Umbilical cord (tissue), 2 donors: ENCODE measurements around the gene LPAR1. TPM values are rescaled to one million over a fixed set of nuclear protein-coding genes. Genes with fewer than 3 reads are reported as not detected.
"Not testable (repeated sequence)": the region's sequence is repeated elsewhere in the genome, so short reads cannot be mapped to it uniquely, and the experiment has no call there.

Source experiments
- DNase-seq: peaks from one replicate; pipeline ENCODE4 v3.0.0-alpha.2; 2015; ENCODE audit warnings: low spot score
- total RNA-seq: library from RNA; depleted of rRNA; stranded (reverse); fragments of >200 nt; gene quantifications from one replicate; pipeline ENCODE4 v1.2.3, GENCODE V29; 2014; ENCODE audit warnings: low replicate concordance; ENCODE audit not compliant: insufficient read depth

The LPAR1 gene
- total RNA-seq: 78.0 TPM

GRCh38 chr9:111038331-111039230 lies at the start of gene LPAR1:
TSS of gene LPAR1 (minus strand) at chr9:111038470. CDS start at chr9:110972117, 66,353 bp downstream.
- peak; percentile 82 for DNase-seq

GRCh38 chr9:111078391-111079038 lies 40.2 kb upstream of the LPAR1 start:
- no peak for DNase-seq

DNA sequence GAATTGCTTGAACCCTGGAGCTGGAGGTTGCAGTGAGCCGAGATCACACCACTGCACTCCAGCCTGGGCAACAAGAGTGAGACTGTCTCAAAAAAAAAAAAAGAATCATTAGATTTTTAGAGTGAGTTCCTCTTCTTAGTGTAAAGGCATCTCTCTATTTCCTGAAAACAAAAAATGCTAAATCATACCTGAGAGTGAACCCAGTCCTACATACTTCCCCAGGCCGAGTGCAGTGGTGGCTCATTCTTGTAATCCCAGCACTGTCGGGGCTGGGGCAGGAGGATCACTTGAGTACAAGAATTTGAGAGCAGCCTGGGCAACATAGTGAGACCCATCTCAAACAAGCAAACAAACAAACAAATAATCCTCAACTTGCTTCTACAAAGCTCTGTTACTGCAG lies 38.2 kb upstream of the LPAR1 start:
- no peak for DNase-seq

DNA sequence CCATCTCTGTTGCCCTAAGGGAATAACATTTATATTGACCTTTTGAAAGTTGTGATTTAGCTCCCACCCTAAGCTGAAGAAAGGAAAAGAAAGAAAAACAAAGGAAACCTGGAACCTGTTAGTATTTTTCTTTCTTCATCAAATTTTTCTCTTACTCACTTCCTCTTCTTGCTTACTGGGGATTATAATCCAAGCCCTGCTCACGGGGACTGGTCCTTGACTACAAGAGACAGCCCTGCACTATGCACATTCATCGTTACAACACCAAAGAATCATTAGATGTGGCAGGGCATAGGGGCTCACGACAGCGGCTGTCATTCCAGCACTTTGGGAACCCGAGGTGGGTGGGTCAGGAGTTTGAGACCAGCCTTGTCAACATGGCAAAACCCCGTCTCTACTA lies 37.8 kb upstream of the LPAR1 start:
- no peak for DNase-seq

DNA sequence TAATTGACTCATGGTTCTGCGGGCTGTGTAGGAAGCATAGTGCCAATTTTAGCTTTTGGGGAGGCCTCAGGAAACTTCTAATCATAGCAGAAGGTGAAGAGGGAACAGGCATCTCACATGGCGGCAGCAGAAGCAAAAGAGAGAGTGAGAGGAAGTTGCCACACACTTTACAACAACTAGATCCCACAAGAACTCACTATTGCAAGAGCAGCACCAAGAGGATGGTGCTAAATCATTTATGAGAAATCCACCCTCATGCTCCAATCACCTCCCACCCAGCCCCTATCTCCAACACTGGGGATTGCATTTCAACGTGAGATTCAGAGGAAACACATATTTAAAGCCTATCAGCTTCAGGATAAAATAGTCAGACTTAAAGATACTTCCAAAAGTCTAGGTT lies 36.1 kb upstream of the LPAR1 start:
- DNase-seq: no peak

GRCh38 chr9:111069183-111069582 lies 30.9 kb upstream of the LPAR1 start:
- DNase-seq: peak; percentile 66

DNA sequence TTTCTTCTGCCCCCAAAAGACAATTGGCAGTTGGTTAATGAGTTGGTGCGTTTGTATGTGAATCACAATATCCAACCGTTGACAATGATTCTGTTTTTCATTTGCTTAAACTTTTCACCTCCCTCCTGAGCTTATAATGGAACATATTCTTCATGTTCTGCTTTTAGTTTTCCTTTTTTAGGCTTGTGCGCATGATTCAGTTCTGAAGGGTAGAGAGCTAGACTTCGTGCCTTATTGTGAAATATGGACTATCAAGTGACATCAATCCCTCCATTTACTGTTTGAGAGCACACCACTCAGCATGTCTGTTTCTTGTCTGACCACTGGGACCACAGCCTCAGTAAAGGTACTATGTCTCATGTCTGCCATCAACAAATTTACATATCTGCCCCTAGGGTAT lies 30.5 kb upstream of the LPAR1 start:
- peak; percentile 89 for DNase-seq

- peak; percentile 47 for DNase-seq
These were observed 30.1 kb upstream of the LPAR1 start for GRCh38 chr9:111068383-111068730.

GRCh38 chr9:111066468-111066867 lies 28.2 kb upstream of the LPAR1 start:
- DNase-seq: peak; percentile 91

DNA sequence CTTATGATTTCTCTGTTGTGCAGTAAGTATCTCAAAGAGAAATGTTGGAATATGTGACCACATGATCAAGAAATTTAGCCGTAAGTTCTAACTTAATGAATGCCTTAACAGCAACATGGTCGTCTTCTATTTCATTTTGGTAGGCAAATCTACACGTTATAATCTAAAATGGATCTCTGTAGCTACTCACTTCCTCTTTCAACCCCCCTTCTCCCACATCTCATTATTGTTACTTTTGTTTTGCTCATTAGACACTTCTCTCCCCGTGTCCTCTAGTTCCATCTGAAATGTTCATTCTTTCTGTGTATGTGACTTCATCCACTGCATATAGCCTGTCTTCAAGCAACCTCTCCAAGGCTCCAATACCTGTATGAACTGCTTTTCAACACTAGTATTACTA lies 27.1 kb upstream of the LPAR1 start:
- DNase-seq: no peak

GRCh38 chr9:111064160-111064837 lies 26.0 kb upstream of the LPAR1 start:
- no peak for DNase-seq

DNA sequence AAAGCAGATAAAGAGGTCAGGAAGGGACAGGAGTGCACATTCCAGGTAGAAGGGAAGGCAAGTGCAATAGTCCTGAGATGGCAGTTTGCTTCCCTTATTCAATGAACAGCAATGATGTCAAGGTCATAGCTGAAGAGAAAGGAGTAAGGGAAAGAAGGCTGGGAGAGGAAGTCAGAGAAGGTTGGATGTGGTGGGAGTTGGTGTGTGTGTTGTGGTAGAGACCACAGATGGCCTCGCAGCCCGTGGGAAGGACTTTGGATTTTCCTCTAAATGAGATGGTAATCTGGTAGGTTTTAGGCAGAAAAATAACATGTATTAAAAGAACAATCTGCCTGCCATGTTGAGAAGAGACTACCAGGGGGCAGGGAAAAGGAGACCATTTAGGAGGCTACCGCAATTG lies 25.1 kb upstream of the LPAR1 start:
- DNase-seq: no peak

DNA sequence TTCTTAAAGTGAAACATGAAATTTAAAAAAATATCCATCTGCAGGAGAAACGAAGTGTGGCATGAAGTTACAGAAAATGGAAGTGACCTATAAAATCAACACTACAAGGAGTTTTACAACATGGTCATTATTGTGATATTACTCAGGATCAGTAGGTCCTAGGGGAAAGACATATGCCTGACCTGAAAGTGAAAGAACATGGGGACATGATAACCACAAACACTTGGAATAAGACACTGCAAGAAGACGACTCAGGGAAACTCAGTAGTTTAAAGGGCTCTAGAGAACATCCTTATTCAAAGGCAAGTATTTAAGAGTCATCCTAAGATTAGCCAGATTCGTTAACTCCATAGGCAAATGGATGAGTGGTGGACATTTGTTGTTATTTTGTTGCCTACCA lies 19.9 kb upstream of the LPAR1 start:
- DNase-seq: no peak

DNA sequence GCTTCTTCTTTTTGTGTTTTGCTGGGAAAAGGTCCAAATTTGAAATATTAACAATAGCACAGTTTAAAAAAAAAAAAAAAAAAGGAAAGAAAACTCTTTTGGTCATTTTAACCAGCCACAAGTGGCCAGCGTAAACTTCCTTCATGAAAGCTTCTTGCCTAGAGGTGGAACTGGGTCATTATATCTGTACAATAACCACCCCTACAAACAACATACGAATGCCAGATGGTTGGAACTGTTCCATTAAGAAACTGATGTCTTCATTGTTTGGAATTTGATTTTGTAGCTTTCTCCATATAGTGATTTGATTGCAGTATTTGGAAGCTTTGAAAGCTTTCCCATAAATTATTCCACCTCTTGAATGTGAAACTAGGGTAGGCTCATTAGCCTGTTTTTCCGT lies 18.3 kb upstream of the LPAR1 start:
- DNase-seq: peak; percentile 34

DNA sequence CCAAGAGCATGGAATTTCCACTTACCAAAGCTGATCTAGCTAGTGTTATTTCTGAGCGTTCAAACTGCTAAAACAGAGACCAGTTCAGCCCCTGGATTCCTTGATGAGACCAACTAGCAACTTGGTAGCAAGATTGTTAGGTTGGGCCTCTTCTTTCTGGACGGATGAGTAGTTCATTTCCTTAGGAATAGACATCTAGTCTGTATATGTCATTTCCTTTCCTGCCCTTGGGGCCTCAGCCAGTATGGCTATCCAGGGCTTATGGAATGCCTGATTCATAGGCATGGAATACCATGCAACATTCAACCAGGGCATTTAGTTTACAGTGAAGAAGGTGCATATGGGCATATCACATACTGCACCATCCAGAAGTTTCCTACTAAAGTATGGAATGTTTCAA lies 14.5 kb upstream of the LPAR1 start:
- no peak for DNase-seq

DNA sequence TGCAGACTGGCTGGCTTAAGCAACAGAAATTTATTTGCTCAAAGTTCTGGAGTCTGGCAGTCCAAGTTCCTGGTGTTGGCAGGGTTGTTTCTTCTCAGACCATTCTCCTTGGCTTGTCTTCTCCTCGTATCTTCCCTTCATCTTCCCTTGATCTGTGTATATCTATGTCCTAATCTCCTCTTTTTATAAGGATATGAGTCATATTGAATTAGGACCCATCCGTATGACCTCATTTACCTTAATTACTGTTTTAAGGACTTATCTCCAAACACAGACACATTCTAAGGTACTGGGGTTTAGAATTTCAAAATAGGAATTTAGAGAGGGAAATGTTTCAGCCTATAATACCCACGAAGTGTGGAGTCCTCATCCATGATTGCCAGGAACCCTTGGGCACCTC lies 13.1 kb upstream of the LPAR1 start:
- no peak for DNase-seq

DNA sequence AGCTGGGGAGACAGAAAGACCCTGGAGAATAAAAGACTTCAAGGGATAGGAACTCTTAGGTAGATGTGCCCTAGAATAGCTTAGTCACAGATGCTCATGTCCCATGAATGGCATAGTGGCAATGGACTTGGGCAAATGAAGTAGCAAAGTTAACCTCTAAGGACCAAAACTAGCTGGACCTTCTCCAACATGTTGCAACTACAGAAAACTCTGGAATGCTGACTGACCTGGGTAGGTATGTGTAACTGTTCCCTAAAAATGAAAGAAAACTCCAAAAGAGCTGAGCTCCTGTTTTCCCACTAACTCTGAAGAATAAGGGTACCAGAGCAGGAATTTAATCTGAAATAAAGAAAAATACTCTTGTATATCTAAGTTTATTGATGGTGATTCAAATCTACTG lies 12.5 kb upstream of the LPAR1 start:
- DNase-seq: no peak

GRCh38 chr9:111047287-111047686 lies 9.0 kb upstream of the LPAR1 start:
- not testable (repeated sequence) for DNase-seq

- no peak for DNase-seq
These were observed 3.6 kb upstream of the LPAR1 start for GRCh38 chr9:111041902-111042301.

- DNase-seq: no peak
These were observed 2.2 kb upstream of the LPAR1 start for GRCh38 chr9:111040494-111040893.

DNA sequence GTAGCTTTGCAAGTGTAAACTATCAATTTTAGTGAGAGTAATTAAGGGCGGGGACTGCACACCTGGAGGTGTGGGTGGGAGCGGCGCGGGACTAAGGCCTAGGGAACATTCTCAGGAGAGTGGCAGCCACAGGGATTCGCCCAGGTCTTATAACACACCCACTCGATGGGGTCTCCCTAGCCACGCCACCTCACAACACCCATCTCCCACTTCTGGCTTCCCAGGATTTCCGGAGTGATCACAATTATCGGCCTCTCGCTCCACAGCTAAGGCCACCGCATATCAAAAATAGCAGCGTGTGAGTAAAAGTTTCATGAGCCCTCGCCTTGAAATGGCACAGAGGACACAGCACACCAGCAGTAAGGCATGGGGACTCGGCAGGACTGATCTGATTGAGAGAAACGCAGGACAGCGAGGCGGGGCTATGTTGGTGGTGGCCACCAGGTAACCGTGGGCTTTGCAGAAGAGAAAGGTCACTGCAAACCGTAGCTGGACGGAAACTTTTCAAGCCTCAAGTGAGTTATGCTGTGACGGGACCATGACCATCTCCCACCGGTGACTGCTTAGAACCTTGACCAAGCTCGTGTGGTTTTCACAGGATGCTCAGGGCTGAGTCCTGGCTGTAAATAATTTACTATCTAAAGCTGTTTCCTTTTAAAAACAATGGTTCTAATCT lies 1.1 kb upstream of the LPAR1 start:
- DNase-seq: no peak
